SK-N-SH treated with all-trans-retinoic acid at 6 μM for 48 hours (cell line): ENCODE measurements around the gene KIT.

ENCODE experiments used
- ATAC-seq: fragments of 200-7000 bp; cut with Tn5 transposase; 3 replicates; pipeline ENCODE4 v1.9.1; 2020; ENCODE audit warnings: mild to moderate bottlenecking, moderate library complexity
- ARNTL ChIP-seq: fragments of 450-650 bp; formaldehyde crosslinking; IDR thresholded peaks from 2 replicates; pipeline ENCODE4 v1.5.0; 2020; ENCODE audit warnings: low read depth, mild to moderate bottlenecking, moderate library complexity, borderline replicate concordance
- BACH2 ChIP-seq: fragments of 250-450 bp; sonication (Bioruptor Pico); IDR thresholded peaks from 2 replicates; pipeline ENCODE4 v1.9.0; 2021; ENCODE audit warnings: mild to moderate bottlenecking, borderline replicate concordance
- CREB5 ChIP-seq: fragments of 250-450 bp; sonication (Bioruptor Pico); IDR thresholded peaks from 2 replicates; pipeline ENCODE4 v1.5.1; 2020; ENCODE audit warnings: low read depth, mild to moderate bottlenecking, moderate library complexity
- CSDC2 ChIP-seq: fragments of 250-450 bp; sonication (Bioruptor Pico); IDR thresholded peaks from 2 replicates; pipeline ENCODE4 v1.5.0; 2020; ENCODE audit warnings: mild to moderate bottlenecking, moderate library complexity
- CSRNP3 ChIP-seq: fragments of 250-450 bp; sonication (Bioruptor Pico); IDR thresholded peaks from 2 replicates; pipeline ENCODE4 v1.5.1; 2021; ENCODE audit warnings: mild to moderate bottlenecking, moderate library complexity
- ESRRG ChIP-seq: fragments of 250-450 bp; sonication (Bioruptor Pico); IDR thresholded peaks from 2 replicates; pipeline ENCODE4 v1.6.1; 2021; ENCODE audit warnings: mild to moderate bottlenecking
- GLIS3 ChIP-seq: fragments of 250-450 bp; sonication (Bioruptor Pico); IDR thresholded peaks from 2 replicates; pipeline ENCODE4 v1.5.0; 2020; ENCODE audit warnings: mild to moderate bottlenecking, moderate library complexity
- ISL1 ChIP-seq: fragments of 250-450 bp; sonication (Bioruptor Pico); IDR thresholded peaks from 2 replicates; pipeline ENCODE4 v2.1.2; 2022; ENCODE audit warnings: mild to moderate bottlenecking, moderate library complexity
- OSR1 ChIP-seq: fragments of 250-450 bp; sonication (Bioruptor Pico); IDR thresholded peaks from 2 replicates; pipeline ENCODE4 v1.8.0; 2022; ENCODE audit warnings: moderate library complexity, mild to moderate bottlenecking, inconsistent platforms
- POU6F1 ChIP-seq: fragments of 250-450 bp; sonication (Bioruptor Pico); IDR thresholded peaks from 2 replicates; pipeline ENCODE4 v1.8.0; 2021; ENCODE audit warnings: low read depth, mild to moderate bottlenecking, moderate library complexity, borderline replicate concordance
- RARB ChIP-seq: fragments of 250-450 bp; sonication (Bioruptor Pico); IDR thresholded peaks from 2 replicates; pipeline ENCODE4 v1.8.0; 2021; ENCODE audit warnings: mild to moderate bottlenecking, moderate library complexity
- SNAI2 ChIP-seq: fragments of 250-450 bp; sonication (Bioruptor Pico); IDR thresholded peaks from 2 replicates; pipeline ENCODE4 v1.5.0; 2020; ENCODE audit warnings: mild to moderate bottlenecking, moderate library complexity
- TCF4 ChIP-seq: fragments of 250-450 bp; sonication (Bioruptor Pico); IDR thresholded peaks from 2 replicates; pipeline ENCODE4 v1.8.0; 2021; ENCODE audit warnings: mild to moderate bottlenecking, moderate library complexity, borderline replicate concordance
- TOX ChIP-seq: fragments of 250-450 bp; sonication (Bioruptor Pico); IDR thresholded peaks from 2 replicates; pipeline ENCODE4 v1.8.0; 2021; ENCODE audit warnings: mild to moderate bottlenecking, moderate library complexity, borderline replicate concordance
- TSHZ2 ChIP-seq: fragments of 250-450 bp; sonication (Bioruptor Pico); IDR thresholded peaks from 2 replicates; pipeline ENCODE4 v1.5.0; 2020; ENCODE audit warnings: mild to moderate bottlenecking, moderate library complexity
- ZC3H10 ChIP-seq: fragments of 250-450 bp; sonication (Bioruptor Pico); IDR thresholded peaks from 2 replicates; pipeline ENCODE4 v1.5.1; 2021; ENCODE audit warnings: mild to moderate bottlenecking, moderate library complexity
- ZFP3 ChIP-seq: fragments of 250-450 bp; sonication (Bioruptor Pico); IDR thresholded peaks from 2 replicates; pipeline ENCODE4 v1.5.0; 2020; ENCODE audit warnings: mild to moderate bottlenecking, moderate library complexity
- ZFP30 ChIP-seq: fragments of 450-650 bp; formaldehyde crosslinking; IDR thresholded peaks from 2 replicates; pipeline ENCODE4 v1.5.0; 2022; ENCODE audit warnings: mild to moderate bottlenecking, moderate library complexity
- ZNF565 ChIP-seq: fragments of 450-650 bp; formaldehyde crosslinking; conservative IDR thresholded peaks from 2 replicates; pipeline ENCODE4 v1.5.0; 2020; ENCODE audit warnings: low read depth, mild to moderate bottlenecking, moderate library complexity
- ZNF70 ChIP-seq: fragments of 450-650 bp; formaldehyde crosslinking; IDR thresholded peaks from 2 replicates; pipeline ENCODE4 v1.5.0; 2020; ENCODE audit warnings: mild to moderate bottlenecking, moderate library complexity
- ZNF8 ChIP-seq: fragments of 450-650 bp; formaldehyde crosslinking; IDR thresholded peaks from 2 replicates; pipeline ENCODE4 v1.5.0; 2020; ENCODE audit warnings: mild to moderate bottlenecking, moderate library complexity
- TF ChIP-seq, protein P1 (sequence below): fragments of 250-450 bp; sonication (Bioruptor Pico); IDR thresholded peaks from 2 replicates; pipeline ENCODE4 v1.8.0; 2020; ENCODE audit warnings: mild to moderate bottlenecking, moderate library complexity, borderline replicate concordance

The KIT gene

DNA sequence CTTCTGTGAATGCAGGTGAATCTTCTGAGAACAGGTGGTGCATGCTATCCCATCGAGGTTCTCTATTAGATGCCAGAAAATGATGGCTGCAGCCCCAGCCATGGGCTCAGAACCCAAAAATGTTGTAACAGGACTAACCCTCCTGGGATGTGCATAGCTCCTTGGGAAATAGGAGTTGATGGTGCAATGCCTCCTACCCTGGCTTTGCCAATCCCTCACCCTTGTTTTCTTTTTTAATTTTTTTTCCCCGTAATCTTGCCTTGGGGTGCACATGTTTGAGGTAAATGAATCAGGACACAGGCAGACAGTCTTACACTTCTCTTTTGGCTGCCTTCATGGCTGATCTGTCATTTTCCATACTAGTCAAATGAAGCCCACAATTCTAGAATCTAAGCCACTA lies 96.6 kb downstream of the KIT start (continued):
- TF ChIP-seq TSHZ2 (CRISPR knock-in tag) (no peak), POU6F1 (CRISPR knock-in tag) (no peak), ESRRG (CRISPR knock-in tag) (no peak), ZNF70 (CRISPR knock-in tag) (no peak), GLIS3 (CRISPR knock-in tag) (no peak), RARB (CRISPR knock-in tag) (no peak), ZFP30 (CRISPR knock-in tag) (no peak), ISL1 (CRISPR knock-in tag) (no peak)
- TF ChIP-seq, all 23 proteins: peak for 0

- TF ChIP-seq ZFP3 (CRISPR knock-in tag) (no peak), ESRRG (CRISPR knock-in tag) (no peak), TOX (no peak), CSDC2 (CRISPR knock-in tag) (no peak), BACH2 (CRISPR knock-in tag) (no peak), TSHZ2 (CRISPR knock-in tag) (no peak)
- TF ChIP-seq, all 23 proteins: peak for 0
- no peak for ATAC-seq
These were observed 106.7 kb downstream of the KIT start for GRCh38 chr4:54764476-54764875.

GRCh38 chr4:54767376-54767775 lies 109.6 kb downstream of the KIT start:
- no peak for ATAC-seq
- no peak for TF ChIP-seq CSRNP3 (CRISPR knock-in tag)
- no peak for TF ChIP-seq ZNF565 (CRISPR knock-in tag)
- TF ChIP-seq RARB (CRISPR knock-in tag) = no peak
- TF ChIP-seq ISL1 (CRISPR knock-in tag) = no peak
- TF ChIP-seq TCF4 = no peak
- no peak for TF ChIP-seq ZFP3 (CRISPR knock-in tag)
- TF ChIP-seq ZNF70 (CRISPR knock-in tag) = no peak
- TF ChIP-seq BACH2 (CRISPR knock-in tag) = no peak
- TF ChIP-seq GLIS3 (CRISPR knock-in tag) = no peak
- no peak for TF ChIP-seq ARNTL (CRISPR knock-in tag)
- no peak for TF ChIP-seq CSDC2 (CRISPR knock-in tag)
- TF ChIP-seq, protein P1, sequence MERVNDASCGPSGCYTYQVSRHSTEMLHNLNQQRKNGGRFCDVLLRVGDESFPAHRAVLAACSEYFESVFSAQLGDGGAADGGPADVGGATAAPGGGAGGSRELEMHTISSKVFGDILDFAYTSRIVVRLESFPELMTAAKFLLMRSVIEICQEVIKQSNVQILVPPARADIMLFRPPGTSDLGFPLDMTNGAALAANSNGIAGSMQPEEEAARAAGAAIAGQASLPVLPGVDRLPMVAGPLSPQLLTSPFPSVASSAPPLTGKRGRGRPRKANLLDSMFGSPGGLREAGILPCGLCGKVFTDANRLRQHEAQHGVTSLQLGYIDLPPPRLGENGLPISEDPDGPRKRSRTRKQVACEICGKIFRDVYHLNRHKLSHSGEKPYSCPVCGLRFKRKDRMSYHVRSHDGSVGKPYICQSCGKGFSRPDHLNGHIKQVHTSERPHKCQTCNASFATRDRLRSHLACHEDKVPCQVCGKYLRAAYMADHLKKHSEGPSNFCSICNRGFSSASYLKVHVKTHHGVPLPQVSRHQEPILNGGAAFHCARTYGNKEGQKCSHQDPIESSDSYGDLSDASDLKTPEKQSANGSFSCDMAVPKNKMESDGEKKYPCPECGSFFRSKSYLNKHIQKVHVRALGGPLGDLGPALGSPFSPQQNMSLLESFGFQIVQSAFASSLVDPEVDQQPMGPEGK (CRISPR knock-in tag) = no peak
- TF ChIP-seq, all 23 proteins: peak for 0

GRCh38 chr4:54773022-54773421 lies 115.3 kb downstream of the KIT start:
- no peak for ATAC-seq
- no peak for TF ChIP-seq SNAI2 (CRISPR knock-in tag)
- TF ChIP-seq ZC3H10 (CRISPR knock-in tag) = no peak
- no peak for TF ChIP-seq ZNF8
- no peak for TF ChIP-seq TOX
- no peak for TF ChIP-seq BACH2 (CRISPR knock-in tag)
- TF ChIP-seq OSR1 (CRISPR knock-in tag) = no peak
- no peak for TF ChIP-seq CREB5 (CRISPR knock-in tag)
- TF ChIP-seq ZFP3 (CRISPR knock-in tag) = no peak
- no peak for TF ChIP-seq ISL1 (CRISPR knock-in tag)
- no peak for TF ChIP-seq ESRRG (CRISPR knock-in tag)
- TF ChIP-seq CSRNP3 (CRISPR knock-in tag) = no peak
- no peak for TF ChIP-seq ZNF70 (CRISPR knock-in tag)
